ENCODE measurements around the gene RPL27.

RPL27 gene

GRCh38 chr17:43014020-43014648 is 15.9 kb downstream of the RPL27 start:
- no peak for TF ChIP-seq CTCF (IDR thresholded peaks at IDR 0.05; ENCODE audit: extremely low read depth, missing control alignments)
- DNase-seq (ENCODE audit: low spot score), result no peak

- DNase-seq (ENCODE audit: low spot score), result no peak
- no peak for TF ChIP-seq CTCF (IDR thresholded peaks at IDR 0.05; ENCODE audit: extremely low read depth, missing control alignments)
Observed at GRCh38 chr17:43014649-43015542, 16.7 kb downstream of the RPL27 start.

GRCh38 chr17:43015579-43015978 is 17.4 kb downstream of the RPL27 start:
- TF ChIP-seq CTCF (IDR thresholded peaks at IDR 0.05; ENCODE audit: extremely low read depth, missing control alignments), result no peak
- DNase-seq (ENCODE audit: low spot score), result no peak

GRCh38 chr17:43016216-43016615 is 18.0 kb downstream of the RPL27 start:
- TF ChIP-seq CTCF (IDR thresholded peaks at IDR 0.05; ENCODE audit: extremely low read depth, missing control alignments), result no peak
- no peak for DNase-seq (ENCODE audit: low spot score)

GRCh38 chr17:43018008-43018853 is 20.0 kb downstream of the RPL27 start:
- no peak for TF ChIP-seq CTCF (IDR thresholded peaks at IDR 0.05; ENCODE audit: extremely low read depth, missing control alignments)
- DNase-seq (ENCODE audit: low spot score), result no peak

GRCh38 chr17:43018932-43019331 is 20.7 kb downstream of the RPL27 start:
- no peak for TF ChIP-seq CTCF (IDR thresholded peaks at IDR 0.05; ENCODE audit: extremely low read depth, missing control alignments)
- DNase-seq (ENCODE audit: low spot score), result no peak

Data from GM20000 (cell line).